ENCODE measurements around the gene FERMT3.

Gene FERMT3

DNA sequence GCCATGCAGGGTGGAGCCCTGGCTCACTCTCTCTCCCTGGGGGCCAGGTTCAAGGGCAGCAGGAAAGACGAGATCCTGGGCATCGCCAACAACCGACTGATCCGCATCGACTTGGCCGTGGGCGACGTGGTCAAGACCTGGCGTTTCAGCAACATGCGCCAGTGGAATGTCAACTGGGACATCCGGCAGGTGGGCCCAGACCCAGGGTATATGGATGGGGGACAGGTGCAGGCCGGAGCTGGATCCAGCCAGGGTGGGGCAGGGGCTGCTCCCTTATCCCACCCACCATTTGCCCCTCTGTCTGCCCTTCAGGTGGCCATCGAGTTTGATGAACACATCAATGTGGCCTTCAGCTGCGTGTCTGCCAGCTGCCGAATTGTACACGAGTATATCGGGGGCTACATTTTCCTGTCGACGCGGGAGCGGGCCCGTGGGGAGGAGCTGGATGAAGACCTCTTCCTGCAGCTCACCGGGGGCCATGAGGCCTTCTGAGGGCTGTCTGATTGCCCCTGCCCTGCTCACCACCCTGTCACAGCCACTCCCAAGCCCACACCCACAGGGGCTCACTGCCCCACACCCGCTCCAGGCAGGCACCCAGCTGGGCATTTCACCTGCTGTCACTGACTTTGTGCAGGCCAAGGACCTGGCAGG, 16.6 kb downstream of the FERMT3 start:
- H3K4me1 ChIP-seq (ENCODE audit: insufficient read depth, low read length), result peaks cover 37% of the 10 kb centered on the region
- peaks cover 11% of the 10 kb centered on the region for H4K20me1 ChIP-seq (ENCODE audit: insufficient read depth, low read length)
- no peak overlapping the region for H3K27ac ChIP-seq (ENCODE audit: low read length)
- H3K36me3 ChIP-seq (ENCODE audit: insufficient read depth, low read length), result peaks cover 57% of the 10 kb centered on the region
- H3K9me3 ChIP-seq (ENCODE audit: insufficient read depth, low read length, severe bottlenecking), result no peaks in the 10 kb centered on the region
- H3K9ac ChIP-seq (ENCODE audit: low read depth, low read length), result no peak overlapping the region
- ATAC-seq (ENCODE audit: insufficient read depth, low read depth) (no peak), DNase-seq (no peak)
- H3K79me2 ChIP-seq (ENCODE audit: insufficient read depth, low read length), result peaks cover 35% of the 10 kb centered on the region
- no peak overlapping the region for H3K4me2 ChIP-seq (ENCODE audit: insufficient read depth, low read length)
- H3K4me3 ChIP-seq (ENCODE audit: low read depth in 1 of 2, low read length in 2 of 2), result no peak overlapping the region
- H2AFZ ChIP-seq (ENCODE audit: low read depth, low read length), result no peak overlapping the region
- no peaks in the 10 kb centered on the region for H3K27me3 ChIP-seq (ENCODE audit: insufficient read depth, low read length, poor library complexity)
- TF ChIP-seq, protein P1, sequence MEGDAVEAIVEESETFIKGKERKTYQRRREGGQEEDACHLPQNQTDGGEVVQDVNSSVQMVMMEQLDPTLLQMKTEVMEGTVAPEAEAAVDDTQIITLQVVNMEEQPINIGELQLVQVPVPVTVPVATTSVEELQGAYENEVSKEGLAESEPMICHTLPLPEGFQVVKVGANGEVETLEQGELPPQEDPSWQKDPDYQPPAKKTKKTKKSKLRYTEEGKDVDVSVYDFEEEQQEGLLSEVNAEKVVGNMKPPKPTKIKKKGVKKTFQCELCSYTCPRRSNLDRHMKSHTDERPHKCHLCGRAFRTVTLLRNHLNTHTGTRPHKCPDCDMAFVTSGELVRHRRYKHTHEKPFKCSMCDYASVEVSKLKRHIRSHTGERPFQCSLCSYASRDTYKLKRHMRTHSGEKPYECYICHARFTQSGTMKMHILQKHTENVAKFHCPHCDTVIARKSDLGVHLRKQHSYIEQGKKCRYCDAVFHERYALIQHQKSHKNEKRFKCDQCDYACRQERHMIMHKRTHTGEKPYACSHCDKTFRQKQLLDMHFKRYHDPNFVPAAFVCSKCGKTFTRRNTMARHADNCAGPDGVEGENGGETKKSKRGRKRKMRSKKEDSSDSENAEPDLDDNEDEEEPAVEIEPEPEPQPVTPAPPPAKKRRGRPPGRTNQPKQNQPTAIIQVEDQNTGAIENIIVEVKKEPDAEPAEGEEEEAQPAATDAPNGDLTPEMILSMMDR (IDR thresholded peaks at IDR 0.05; ENCODE audit: borderline replicate concordance, extremely low read depth, low read length, poor library complexity, severe bottlenecking), result no peak
- TF ChIP-seq EZH2 (IDR thresholded peaks at IDR 0.05; ENCODE audit: borderline replicate concordance, low read depth, low read length, severe bottlenecking), result no peak

DNA sequence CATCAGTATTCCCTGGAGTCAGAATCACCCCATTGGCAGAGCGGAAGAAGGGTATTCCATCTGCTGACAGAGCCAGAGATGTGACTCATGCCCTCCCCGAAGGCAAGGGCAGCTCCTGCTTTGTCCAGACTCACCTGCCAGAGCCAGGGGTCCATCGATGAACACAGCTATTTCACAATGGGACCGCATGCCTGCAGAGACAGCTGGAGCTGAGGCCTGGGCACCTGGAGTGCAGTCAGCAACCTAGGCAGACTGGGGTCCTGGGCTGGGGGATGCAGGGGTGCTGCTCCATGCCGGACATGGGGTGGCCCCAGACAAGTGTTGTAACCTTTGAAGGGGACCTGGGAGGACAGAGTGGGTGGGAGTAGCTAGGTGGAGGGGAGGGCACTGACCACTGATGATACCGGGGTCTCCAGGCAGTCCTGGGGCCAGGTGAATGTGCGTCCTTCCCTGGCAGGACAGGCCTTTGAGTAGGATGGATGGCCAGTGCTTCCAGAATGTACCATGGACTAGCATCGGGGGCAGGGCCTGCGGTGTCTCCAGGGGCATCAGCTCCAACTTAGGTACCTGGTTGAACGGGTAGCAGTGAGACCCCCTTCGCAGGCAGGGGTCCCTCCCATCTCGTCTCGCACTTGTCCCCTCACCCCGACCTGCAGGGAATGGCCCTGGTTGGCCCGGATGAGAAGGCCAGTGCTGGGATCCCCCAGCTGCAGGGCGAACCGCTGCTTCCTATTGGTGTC, 17.8 kb downstream of the FERMT3 start:
- Histone ChIP-seq H3K9me3 (ENCODE audit: insufficient read depth, low read length, severe bottlenecking) (no peaks in the 10 kb centered on the region), H3K4me1 (ENCODE audit: insufficient read depth, low read length) (peaks cover 45% of the 10 kb centered on the region), H3K9ac (ENCODE audit: low read depth, low read length) (peak overlapping the region; percentile 75), H3K27me3 (ENCODE audit: insufficient read depth, low read length, poor library complexity) (no peaks in the 10 kb centered on the region), H3K79me2 (ENCODE audit: insufficient read depth, low read length) (peaks cover 37% of the 10 kb centered on the region), H2AFZ (ENCODE audit: low read depth, low read length) (no peak overlapping the region), H3K4me2 (ENCODE audit: insufficient read depth, low read length) (peak overlapping the region; percentile 96), H3K4me3 (ENCODE audit: low read depth in 1 of 2, low read length in 2 of 2) (peak overlapping the region in 1 of 2 experiments; percentile 81; a peak in 2 of 4 replicates), H3K27ac (ENCODE audit: low read length) (peak overlapping the region; percentile 10; the same call in 1 of the 2 replicates), H3K36me3 (ENCODE audit: insufficient read depth, low read length) (peaks cover 51% of the 10 kb centered on the region), H4K20me1 (ENCODE audit: insufficient read depth, low read length) (peaks cover 11% of the 10 kb centered on the region)
- ATAC-seq (ENCODE audit: insufficient read depth, low read depth) (no peak), DNase-seq (no peak)
- TF ChIP-seq, protein P1 (IDR thresholded peaks at IDR 0.05; ENCODE audit: borderline replicate concordance, extremely low read depth, low read length, poor library complexity, severe bottlenecking), result no peak
- no peak for TF ChIP-seq EZH2 (IDR thresholded peaks at IDR 0.05; ENCODE audit: borderline replicate concordance, low read depth, low read length, severe bottlenecking)

DNA sequence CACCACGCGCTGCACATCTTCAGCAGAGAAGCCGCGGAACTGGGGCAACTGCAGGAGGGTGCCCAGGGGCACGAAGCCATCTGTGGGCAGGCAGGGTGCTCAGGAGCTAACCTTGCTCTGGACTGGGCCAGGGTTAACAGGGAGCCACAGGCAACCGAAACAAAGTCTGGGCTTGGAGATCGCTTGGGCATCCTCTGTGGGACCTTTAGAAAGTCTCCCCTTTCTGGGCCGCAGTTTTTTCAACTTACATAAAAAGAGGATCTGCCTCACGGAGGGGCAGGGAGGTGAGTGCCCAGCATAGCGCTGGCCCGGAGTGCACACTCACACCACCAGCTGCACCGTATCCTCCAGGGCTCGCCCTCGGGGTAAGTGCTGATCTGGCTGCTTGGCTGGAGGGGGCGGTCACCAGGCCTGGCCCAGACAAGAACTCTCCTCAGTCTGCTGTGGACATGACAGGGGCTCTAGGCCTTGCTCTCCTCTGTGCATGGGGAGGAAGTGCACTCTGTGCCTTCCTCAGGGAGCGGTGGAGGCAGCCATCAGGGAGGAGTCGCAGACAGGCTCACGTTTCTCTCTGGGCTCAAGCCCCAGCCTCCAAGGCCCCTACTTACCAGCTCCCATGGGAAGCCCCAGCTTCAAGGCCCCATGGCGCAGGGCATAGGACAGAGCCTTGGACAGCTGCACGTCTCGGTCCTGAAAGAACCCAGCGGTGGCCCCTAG, 18.5 kb downstream of the FERMT3 start:
- no peaks in the 10 kb centered on the region for H3K9me3 ChIP-seq (ENCODE audit: insufficient read depth, low read length, severe bottlenecking)
- H3K79me2 ChIP-seq (ENCODE audit: insufficient read depth, low read length), result peaks cover 37% of the 10 kb centered on the region
- TF ChIP-seq, protein P1 (IDR thresholded peaks at IDR 0.05; ENCODE audit: borderline replicate concordance, extremely low read depth, low read length, poor library complexity, severe bottlenecking), result no peak
- no peak for TF ChIP-seq EZH2 (IDR thresholded peaks at IDR 0.05; ENCODE audit: borderline replicate concordance, low read depth, low read length, severe bottlenecking)
- H3K4me2 ChIP-seq (ENCODE audit: insufficient read depth, low read length), result peak overlapping the region; percentile 96
- ATAC-seq (ENCODE audit: insufficient read depth, low read depth), result no peak
- DNase-seq, result no peak
- peak overlapping the region; percentile 91 for H3K27ac ChIP-seq (ENCODE audit: low read length)
- peaks cover 44% of the 10 kb centered on the region for H3K36me3 ChIP-seq (ENCODE audit: insufficient read depth, low read length)
- H3K4me1 ChIP-seq (ENCODE audit: insufficient read depth, low read length), result peaks cover 52% of the 10 kb centered on the region
- H3K9ac ChIP-seq (ENCODE audit: low read depth, low read length), result peak overlapping the region; percentile 75
- H3K27me3 ChIP-seq (ENCODE audit: insufficient read depth, low read length, poor library complexity), result no peaks in the 10 kb centered on the region
- peaks cover 11% of the 10 kb centered on the region for H4K20me1 ChIP-seq (ENCODE audit: insufficient read depth, low read length)
- H3K4me3 ChIP-seq (ENCODE audit: low read depth in 1 of 2, low read length in 2 of 2), result peak overlapping the region; percentile 60 to 81
- H2AFZ ChIP-seq (ENCODE audit: low read depth, low read length), result peak overlapping the region; percentile 84; the same call in 1 of the 2 replicates
